ENCODE results near the gene OPRM1.

Gene OPRM1

GRCh38 chr6:154122195-154122925, 83.3 kb downstream of the OPRM1 start:
- Histone ChIP-seq H3K4me2 (ENCODE audit: low read length) (no peak overlapping the region), H3K79me2 (no peaks in the 10 kb centered on the region), H3K27ac (no peak overlapping the region), H3K36me3 (ENCODE audit: control insufficient read depth, insufficient read depth, low read length) (no peaks in the 10 kb centered on the region), H3K4me3 (ENCODE audit: low read depth, low read length) (no peak overlapping the region), H3K9me3 (ENCODE audit: control insufficient read depth, low read length) (no peaks in the 10 kb centered on the region), H3K9ac (no peak overlapping the region), H2AFZ (no peak overlapping the region), H3K27me3 (ENCODE audit: control insufficient read depth, insufficient read depth, low read length) (no peaks in the 10 kb centered on the region), H3K4me1 (no peaks in the 10 kb centered on the region)
- TF ChIP-seq, protein P1, sequence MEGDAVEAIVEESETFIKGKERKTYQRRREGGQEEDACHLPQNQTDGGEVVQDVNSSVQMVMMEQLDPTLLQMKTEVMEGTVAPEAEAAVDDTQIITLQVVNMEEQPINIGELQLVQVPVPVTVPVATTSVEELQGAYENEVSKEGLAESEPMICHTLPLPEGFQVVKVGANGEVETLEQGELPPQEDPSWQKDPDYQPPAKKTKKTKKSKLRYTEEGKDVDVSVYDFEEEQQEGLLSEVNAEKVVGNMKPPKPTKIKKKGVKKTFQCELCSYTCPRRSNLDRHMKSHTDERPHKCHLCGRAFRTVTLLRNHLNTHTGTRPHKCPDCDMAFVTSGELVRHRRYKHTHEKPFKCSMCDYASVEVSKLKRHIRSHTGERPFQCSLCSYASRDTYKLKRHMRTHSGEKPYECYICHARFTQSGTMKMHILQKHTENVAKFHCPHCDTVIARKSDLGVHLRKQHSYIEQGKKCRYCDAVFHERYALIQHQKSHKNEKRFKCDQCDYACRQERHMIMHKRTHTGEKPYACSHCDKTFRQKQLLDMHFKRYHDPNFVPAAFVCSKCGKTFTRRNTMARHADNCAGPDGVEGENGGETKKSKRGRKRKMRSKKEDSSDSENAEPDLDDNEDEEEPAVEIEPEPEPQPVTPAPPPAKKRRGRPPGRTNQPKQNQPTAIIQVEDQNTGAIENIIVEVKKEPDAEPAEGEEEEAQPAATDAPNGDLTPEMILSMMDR (IDR thresholded peaks at IDR 0.05) = no peak

- no peaks in the 10 kb centered on the region for H3K36me3 ChIP-seq (ENCODE audit: control insufficient read depth, insufficient read depth, low read length)
- H2AFZ ChIP-seq = no peak overlapping the region
- no peaks in the 10 kb centered on the region for H3K4me1 ChIP-seq
- no peak overlapping the region for H3K4me2 ChIP-seq (ENCODE audit: low read length)
- H3K9ac ChIP-seq = no peak overlapping the region
- TF ChIP-seq, protein P1 (IDR thresholded peaks at IDR 0.05) = no peak
- no peak overlapping the region for H3K4me3 ChIP-seq (ENCODE audit: low read depth, low read length)
- H3K9me3 ChIP-seq (ENCODE audit: control insufficient read depth, low read length) = no peaks in the 10 kb centered on the region
- no peaks in the 10 kb centered on the region for H3K27me3 ChIP-seq (ENCODE audit: control insufficient read depth, insufficient read depth, low read length)
- H3K27ac ChIP-seq = no peak overlapping the region
- no peaks in the 10 kb centered on the region for H3K79me2 ChIP-seq
Observed at GRCh38 chr6:154123155-154123956, 84.3 kb downstream of the OPRM1 start.

GRCh38 chr6:154125421-154125820, 86.4 kb downstream of the OPRM1 start:
- H3K9ac ChIP-seq = no peak overlapping the region

DNA sequence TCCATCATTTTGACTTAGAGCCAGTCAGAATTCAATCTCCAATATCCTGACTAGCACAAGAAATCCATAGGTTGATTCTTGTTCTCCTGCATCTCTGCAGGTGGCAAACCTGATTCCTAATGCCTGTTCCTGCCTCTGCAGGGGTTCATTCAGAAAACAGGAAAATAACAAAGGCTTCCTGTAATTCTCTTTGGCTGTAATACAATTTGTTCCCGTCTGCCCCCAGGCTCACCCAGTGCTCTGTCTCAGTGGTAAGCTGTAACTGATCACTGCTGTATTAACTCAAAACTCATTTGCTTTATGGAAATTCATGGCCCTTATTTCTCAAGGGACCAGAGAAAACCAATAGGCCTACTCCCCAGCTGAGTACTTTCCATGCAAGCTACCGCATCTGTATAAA, 88.6 kb downstream of the OPRM1 start:
- Histone ChIP-seq H3K79me2 (no peaks in the 10 kb centered on the region), H3K9ac (no peak overlapping the region), H3K4me2 (ENCODE audit: low read length) (no peak overlapping the region), H3K4me1 (no peaks in the 10 kb centered on the region), H2AFZ (no peak overlapping the region), H3K27me3 (ENCODE audit: control insufficient read depth, insufficient read depth, low read length) (no peaks in the 10 kb centered on the region), H3K27ac (no peak overlapping the region), H3K4me3 (ENCODE audit: low read depth, low read length) (no peak overlapping the region), H3K36me3 (ENCODE audit: control insufficient read depth, insufficient read depth, low read length) (no peaks in the 10 kb centered on the region), H3K9me3 (ENCODE audit: control insufficient read depth, low read length) (no peaks in the 10 kb centered on the region)
- TF ChIP-seq, protein P1 (IDR thresholded peaks at IDR 0.05) = no peak

More at GRCh38 chr6:154125421-154125820, 86.4 kb downstream of the OPRM1 start:
- no peak overlapping the region for H3K27ac ChIP-seq
- no peaks in the 10 kb centered on the region for H3K27me3 ChIP-seq (ENCODE audit: control insufficient read depth, insufficient read depth, low read length)
- no peaks in the 10 kb centered on the region for H3K79me2 ChIP-seq
- no peak overlapping the region for H2AFZ ChIP-seq
- H3K36me3 ChIP-seq (ENCODE audit: control insufficient read depth, insufficient read depth, low read length) = no peaks in the 10 kb centered on the region
- TF ChIP-seq, protein P1 (IDR thresholded peaks at IDR 0.05) = no peak
- no peak overlapping the region for H3K4me2 ChIP-seq (ENCODE audit: low read length)
- H3K4me1 ChIP-seq = no peaks in the 10 kb centered on the region
- H3K9me3 ChIP-seq (ENCODE audit: control insufficient read depth, low read length) = no peaks in the 10 kb centered on the region
- H3K4me3 ChIP-seq (ENCODE audit: low read depth, low read length) = no peak overlapping the region
